ENCODE results near the gene AGRN. TPM values are rescaled to one million over a fixed set of nuclear protein-coding genes. Genes with fewer than 3 reads are reported as not detected.

Gene AGRN
- total RNA-seq, 1 experiment from 2014 or later = 134 TPM

DNA sequence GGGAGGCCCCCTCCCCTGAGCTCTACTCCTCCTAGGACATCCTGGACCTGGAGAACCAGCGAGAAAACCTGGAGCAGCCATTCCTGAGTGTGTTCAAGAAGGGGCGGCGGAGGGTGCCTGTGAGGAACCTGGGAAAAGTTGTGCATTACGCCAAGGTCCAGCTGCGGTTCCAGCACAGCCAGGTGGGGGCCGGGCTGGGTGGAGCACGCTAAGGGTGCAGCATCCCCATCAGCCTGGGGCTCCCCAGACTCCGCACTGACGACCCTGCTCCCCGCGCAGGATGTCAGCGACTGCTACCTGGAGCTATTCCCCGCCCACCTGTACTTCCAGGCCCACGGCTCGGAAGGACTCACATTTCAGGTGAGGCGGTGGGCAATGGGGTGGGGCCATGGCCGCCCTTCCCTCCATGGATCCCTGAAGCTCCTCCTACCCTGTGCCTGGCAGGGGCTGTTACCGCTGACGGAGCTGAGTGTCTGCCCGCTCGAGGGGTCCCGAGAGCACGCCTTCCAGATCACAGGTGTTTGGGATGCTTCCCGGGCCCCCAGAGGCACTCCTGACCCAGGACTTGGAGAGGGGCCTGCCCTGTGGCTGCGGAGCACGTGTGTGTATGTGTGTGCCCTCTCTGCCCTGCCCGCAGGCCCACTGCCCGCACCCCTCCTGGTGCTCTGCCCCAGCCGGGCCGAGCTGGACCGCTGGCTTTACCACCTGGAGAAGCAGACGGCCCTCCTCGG, 49.5 kb upstream of the AGRN start (continued):
- TF ChIP-seq, protein P1, sequence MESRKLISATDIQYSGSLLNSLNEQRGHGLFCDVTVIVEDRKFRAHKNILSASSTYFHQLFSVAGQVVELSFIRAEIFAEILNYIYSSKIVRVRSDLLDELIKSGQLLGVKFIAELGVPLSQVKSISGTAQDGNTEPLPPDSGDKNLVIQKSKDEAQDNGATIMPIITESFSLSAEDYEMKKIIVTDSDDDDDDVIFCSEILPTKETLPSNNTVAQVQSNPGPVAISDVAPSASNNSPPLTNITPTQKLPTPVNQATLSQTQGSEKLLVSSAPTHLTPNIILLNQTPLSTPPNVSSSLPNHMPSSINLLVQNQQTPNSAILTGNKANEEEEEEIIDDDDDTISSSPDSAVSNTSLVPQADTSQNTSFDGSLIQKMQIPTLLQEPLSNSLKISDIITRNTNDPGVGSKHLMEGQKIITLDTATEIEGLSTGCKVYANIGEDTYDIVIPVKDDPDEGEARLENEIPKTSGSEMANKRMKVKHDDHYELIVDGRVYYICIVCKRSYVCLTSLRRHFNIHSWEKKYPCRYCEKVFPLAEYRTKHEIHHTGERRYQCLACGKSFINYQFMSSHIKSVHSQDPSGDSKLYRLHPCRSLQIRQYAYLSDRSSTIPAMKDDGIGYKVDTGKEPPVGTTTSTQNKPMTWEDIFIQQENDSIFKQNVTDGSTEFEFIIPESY (IDR thresholded peaks at IDR 0.05; ENCODE audit: extremely low read depth, insufficient replicate concordance, low read length) = no peak
- no peak for TF ChIP-seq TCF7L2 (IDR thresholded peaks at IDR 0.05; ENCODE audit: borderline replicate concordance, extremely low read depth, insufficient read depth, insufficient read length)
- no peak for TF ChIP-seq RAD21 (IDR thresholded peaks at IDR 0.05; ENCODE audit: low read depth)
- TF ChIP-seq EZH2phosphoT487 (IDR thresholded peaks at IDR 0.05; ENCODE audit: borderline replicate concordance) = no peak

DNA sequence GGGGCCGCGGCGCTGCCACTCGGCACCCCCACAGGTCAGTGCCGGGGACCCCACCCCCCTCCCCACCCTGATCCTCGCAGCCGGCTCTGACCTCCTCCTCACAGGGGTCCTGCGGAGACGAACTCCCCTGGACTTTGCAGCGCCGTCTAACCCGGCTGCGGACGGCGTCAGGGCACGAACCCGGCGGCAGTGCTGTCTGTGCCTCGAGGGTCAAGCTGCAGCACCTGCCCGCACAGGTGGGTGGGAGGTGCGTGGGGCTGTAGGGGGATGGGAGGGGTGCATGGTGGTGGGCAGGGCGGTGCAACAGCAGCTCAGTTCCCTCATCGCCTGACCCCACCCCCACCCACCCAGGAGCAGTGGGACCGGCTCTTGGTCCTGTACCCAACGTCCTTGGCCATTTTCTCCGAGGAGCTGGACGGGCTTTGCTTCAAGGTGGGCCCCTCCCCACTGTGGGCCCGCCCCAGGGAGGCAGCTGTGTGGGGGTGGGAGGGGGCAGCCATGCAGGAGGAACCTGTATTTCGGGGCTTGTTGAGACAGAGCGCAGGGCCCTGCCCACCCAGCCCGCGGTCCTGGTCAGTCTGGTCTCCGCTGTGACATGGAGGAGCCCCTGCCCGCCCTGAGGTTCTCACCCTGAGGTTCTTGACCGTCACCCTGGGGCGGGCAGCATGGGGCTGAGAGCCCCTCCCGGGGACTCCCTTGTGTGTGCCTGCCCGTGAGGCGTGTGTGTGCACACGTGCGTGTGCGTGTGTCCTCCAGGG, 48.8 kb upstream of the AGRN start:
- POLR2A ChIA-PET = no interaction called here
- Histone ChIP-seq H3K4me3 (replicated peaks in 1 of 2; ENCODE audit: low read depth in 1 of 2, low read length in 2 of 2) (no peak overlapping the region), H3K4me2 (ENCODE audit: low read length) (no peak overlapping the region), H3K36me3 (ENCODE audit: control insufficient read depth in 1 of 2, insufficient read depth in 2 of 2, low read length in 2 of 2) (no peaks in the 10 kb centered on the region), H3K9ac (ENCODE audit: low read length) (no peak overlapping the region), H2AFZ (ENCODE audit: low read depth, low read length, poor library complexity, severe bottlenecking) (no peak overlapping the region), H3K79me2 (ENCODE audit: insufficient read depth, low read length) (no peaks in the 10 kb centered on the region; the same call in 1 of the 2 replicates), H3K27me3 (ENCODE audit: insufficient read depth, low read length) (no peaks in the 10 kb centered on the region), H4K20me1 (ENCODE audit: insufficient read depth) (no peaks in the 10 kb centered on the region), H3K4me1 (ENCODE audit: control insufficient read depth in 1 of 2, insufficient read depth in 2 of 2, low read length in 2 of 2) (peaks cover 14 to 35% of the 10 kb centered on the region in 2 experiments), H3K9me3 (ENCODE audit: control insufficient read depth in 1 of 2, insufficient read depth in 1 of 2, low read depth in 1 of 2, low read length in 2 of 2) (no peaks in the 10 kb centered on the region; a peak in 1 of 4 replicates), H3K9me2 (ENCODE audit: insufficient read depth) (no peaks in the 10 kb centered on the region), H3K27ac (ENCODE audit: low read depth, low read length) (no peak overlapping the region)
- no TSS peak for BruUV-seq (replicated peaks)
- CTCF ChIA-PET = no interaction called here
- intact Hi-C loops (cut with micrococcal nuclease) = no loop called here
- TF ChIP-seq CBX3 (IDR thresholded peaks at IDR 0.05; ENCODE audit: low read depth) (no peak), ZFX (IDR thresholded peaks at IDR 0.05) (no peak), SRF (IDR thresholded peaks at IDR 0.05; ENCODE audit: low read depth) (no peak), EZH2phosphoT487 (IDR thresholded peaks at IDR 0.05; ENCODE audit: borderline replicate concordance) (no peak), EZH2 (IDR thresholded peaks at IDR 0.05) (no peak)
- ATAC-seq (no peak), DNase-seq (ENCODE audit: low read depth, low spot score) (no peak)
- RAD21 ChIA-PET (ENCODE audit: low non-redundant PET in 1 of 2, low total read pairs in 2 of 2, uncharacterized antibody in 2 of 2, unreplicated experiment in 2 of 2) = no interaction called here

Measured in HCT116 (cell line).